ENCODE data around the gene SEMA3G. TPM values are rescaled to one million over a fixed set of nuclear protein-coding genes. Genes with fewer than 3 reads are reported as not detected.

SEMA3G gene
- polyA plus RNA-seq, 1 donor from 2014 or later: 0.04 TPM

- Mint-ChIP-seq H3K9me3 (no peaks in the 10 kb centered on the region), H3K27me3 (no peaks in the 10 kb centered on the region), H3K36me3 (peaks cover 17% of the 10 kb centered on the region), H3K4me3 (no peak overlapping the region), H3K27ac (no peak overlapping the region), H3K4me1 (no peaks in the 10 kb centered on the region)
Observed at GRCh38 chr3:52395503-52395865, 49.4 kb downstream of the SEMA3G start.

- Mint-ChIP-seq H3K9me3 (no peaks in the 10 kb centered on the region), H3K36me3 (peaks cover 22% of the 10 kb centered on the region), H3K27ac (no peak overlapping the region), H3K27me3 (no peaks in the 10 kb centered on the region), H3K4me1 (no peaks in the 10 kb centered on the region), H3K4me3 (no peak overlapping the region)
Observed at GRCh38 chr3:52394751-52395502, 50.0 kb downstream of the SEMA3G start.

DNA sequence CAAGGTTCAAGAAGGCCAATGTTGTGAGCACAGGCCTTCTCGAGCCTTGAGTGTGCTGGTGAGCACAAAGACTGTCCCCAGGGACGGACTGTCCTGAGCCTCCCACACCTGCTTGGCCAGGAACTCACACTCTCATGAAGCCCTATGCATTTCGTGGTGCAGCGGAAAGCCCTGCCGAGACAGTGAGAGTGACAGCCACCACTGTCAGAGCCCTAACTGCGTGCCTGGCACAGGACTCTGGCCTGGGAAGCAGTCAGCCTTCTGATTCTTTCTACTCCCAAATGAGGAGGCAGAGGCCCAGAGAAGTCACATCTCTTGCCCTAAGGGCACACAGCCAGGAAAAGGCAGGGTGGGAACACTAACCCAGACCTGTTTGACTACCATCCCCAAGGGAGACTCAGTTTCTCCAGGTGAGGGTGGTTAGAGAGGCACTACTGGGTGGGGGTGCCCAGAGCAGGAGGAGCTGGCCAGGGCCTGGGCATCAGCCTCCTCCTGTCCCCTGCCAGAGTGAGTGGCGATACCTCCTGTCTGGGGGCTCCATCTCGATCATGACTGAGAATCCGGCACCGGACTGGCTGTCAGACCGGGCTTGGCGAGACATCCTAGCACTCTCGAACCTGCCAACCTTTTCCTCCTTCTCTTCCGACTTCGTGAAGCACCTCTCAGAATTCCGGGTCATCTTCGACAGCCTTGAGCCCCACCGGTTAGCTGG lies 50.8 kb downstream of the SEMA3G start:
- Mint-ChIP-seq H3K4me3 (no peak overlapping the region), H3K36me3 (peaks cover 22% of the 10 kb centered on the region), H3K27ac (no peak overlapping the region), H3K27me3 (no peaks in the 10 kb centered on the region), H3K9me3 (no peaks in the 10 kb centered on the region), H3K4me1 (no peaks in the 10 kb centered on the region)

- Mint-ChIP-seq H3K4me1 (no peaks in the 10 kb centered on the region), H3K36me3 (peaks cover 22% of the 10 kb centered on the region), H3K4me3 (no peak overlapping the region), H3K27me3 (no peaks in the 10 kb centered on the region), H3K9me3 (no peaks in the 10 kb centered on the region), H3K27ac (no peak overlapping the region)
Observed at GRCh38 chr3:52393131-52393807, 51.6 kb downstream of the SEMA3G start.

GRCh38 chr3:52392216-52392930 lies 52.5 kb downstream of the SEMA3G start:
- H3K4me1 Mint-ChIP-seq: no peaks in the 10 kb centered on the region
- peaks cover 22% of the 10 kb centered on the region for H3K36me3 Mint-ChIP-seq
- H3K27ac Mint-ChIP-seq: no peak overlapping the region
- no peaks in the 10 kb centered on the region for H3K27me3 Mint-ChIP-seq
- H3K9me3 Mint-ChIP-seq: no peaks in the 10 kb centered on the region
- no peak overlapping the region for H3K4me3 Mint-ChIP-seq

DNA sequence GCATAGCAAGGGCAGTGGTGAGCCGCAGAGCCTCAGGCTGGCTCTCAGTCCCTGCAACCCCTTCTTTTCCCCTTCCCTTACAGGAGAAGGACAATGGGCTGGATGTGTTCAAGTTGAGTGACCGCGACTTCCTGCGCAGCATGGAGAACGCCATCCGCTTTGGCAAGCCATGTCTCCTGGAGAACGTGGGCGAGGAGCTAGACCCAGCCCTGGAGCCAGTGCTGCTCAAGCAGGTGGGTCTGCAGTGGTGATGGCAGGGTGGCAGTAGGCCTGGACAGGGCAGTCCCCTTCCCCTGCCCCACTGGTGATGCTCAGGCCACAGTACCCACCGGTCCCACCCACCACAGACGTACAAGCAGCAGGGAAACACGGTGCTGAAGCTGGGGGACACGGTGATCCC lies 53.8 kb downstream of the SEMA3G start:
- Mint-ChIP-seq H3K9me3 (no peaks in the 10 kb centered on the region), H3K4me3 (no peak overlapping the region), H3K27ac (no peak overlapping the region), H3K27me3 (no peaks in the 10 kb centered on the region), H3K36me3 (peaks cover 20% of the 10 kb centered on the region), H3K4me1 (no peaks in the 10 kb centered on the region)

GRCh38 chr3:52388933-52389332 lies 56.0 kb downstream of the SEMA3G start:
- Mint-ChIP-seq H3K4me3 (no peak overlapping the region), H3K9me3 (no peaks in the 10 kb centered on the region), H3K27ac (no peak overlapping the region), H3K4me1 (peaks cover 0 to 2% (median 0%) of the 10 kb centered on the region in 3 donors), H3K27me3 (no peaks in the 10 kb centered on the region), H3K36me3 (peaks cover 14% of the 10 kb centered on the region)

DNA sequence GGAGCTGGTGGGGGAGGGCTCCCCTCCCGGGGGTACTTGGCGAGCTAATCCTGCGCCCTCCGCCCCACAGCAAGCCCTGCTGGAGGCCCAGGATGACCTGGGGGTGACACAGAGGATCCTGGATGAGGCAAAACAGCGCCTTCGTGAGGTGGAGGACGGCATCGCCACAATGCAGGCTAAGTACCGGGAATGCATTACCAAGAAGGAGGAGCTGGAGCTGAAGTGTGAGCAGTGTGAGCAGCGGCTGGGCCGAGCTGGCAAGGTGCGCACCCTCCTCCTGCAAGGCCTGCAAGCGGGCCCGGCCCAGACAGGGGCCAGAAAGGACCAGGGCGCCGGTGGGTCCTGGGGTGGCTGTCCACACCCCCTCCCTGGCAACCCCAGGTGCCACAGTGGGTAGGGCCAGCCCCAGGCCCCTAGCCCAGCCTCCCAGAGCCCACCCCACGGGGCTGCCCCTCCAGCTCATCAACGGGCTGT lies 56.5 kb downstream of the SEMA3G start:
- no peaks in the 10 kb centered on the region for H3K27me3 Mint-ChIP-seq
- H3K27ac Mint-ChIP-seq: no peak overlapping the region
- H3K4me1 Mint-ChIP-seq: peaks cover 0 to 2% (median 0%) of the 10 kb centered on the region in 3 donors
- H3K36me3 Mint-ChIP-seq: peaks cover 14% of the 10 kb centered on the region
- no peaks in the 10 kb centered on the region for H3K9me3 Mint-ChIP-seq
- H3K4me3 Mint-ChIP-seq: no peak overlapping the region

GRCh38 chr3:52387481-52387880 lies 57.4 kb downstream of the SEMA3G start:
- H3K4me1 Mint-ChIP-seq: peaks cover 0 to 2% (median 0%) of the 10 kb centered on the region in 3 donors
- H3K4me3 Mint-ChIP-seq: no peak overlapping the region

GRCh38 chr3:52385157-52385556 lies 59.7 kb downstream of the SEMA3G start:
- H3K27ac Mint-ChIP-seq: no peak overlapping the region
- H3K4me1 Mint-ChIP-seq: peaks cover 0 to 2% (median 1%) of the 10 kb centered on the region in 3 donors
- H3K27me3 Mint-ChIP-seq: no peaks in the 10 kb centered on the region
- H3K4me3 Mint-ChIP-seq: no peak overlapping the region
- H3K9me3 Mint-ChIP-seq: no peaks in the 10 kb centered on the region
- H3K36me3 Mint-ChIP-seq: peaks cover 1% of the 10 kb centered on the region

More at GRCh38 chr3:52387481-52387880, 57.4 kb downstream of the SEMA3G start:
- Mint-ChIP-seq H3K36me3 (peaks cover 10% of the 10 kb centered on the region), H3K27ac (no peak overlapping the region), H3K9me3 (no peaks in the 10 kb centered on the region), H3K27me3 (no peaks in the 10 kb centered on the region)

GRCh38 chr3:52384019-52384761 lies 60.7 kb downstream of the SEMA3G start:
- Mint-ChIP-seq H3K36me3 (no peaks in the 10 kb centered on the region), H3K4me3 (no peak overlapping the region), H3K9me3 (no peaks in the 10 kb centered on the region), H3K27me3 (no peaks in the 10 kb centered on the region), H3K27ac (no peak overlapping the region), H3K4me1 (peaks cover 0 to 2% (median 1%) of the 10 kb centered on the region in 3 donors)

GRCh38 chr3:52383446-52383845 lies 61.5 kb downstream of the SEMA3G start:
- H3K27me3 Mint-ChIP-seq: no peaks in the 10 kb centered on the region
- peaks cover 0 to 2% (median 1%) of the 10 kb centered on the region in 3 donors for H3K4me1 Mint-ChIP-seq
- no peaks in the 10 kb centered on the region for H3K9me3 Mint-ChIP-seq
- no peak overlapping the region for H3K27ac Mint-ChIP-seq
- H3K4me3 Mint-ChIP-seq: no peak overlapping the region
- no peaks in the 10 kb centered on the region for H3K36me3 Mint-ChIP-seq

Data from IgD-negative memory B cell (primary cell).